Urinary bladder (tissue), 4 donors: Measurements from ENCODE around the gene BMP7. TPM values are rescaled to one million over a fixed set of nuclear protein-coding genes. Genes with fewer than 3 reads are reported as not detected.

Experiments
- DNase-seq: peaks from one replicate; pipeline ENCODE4 v3.0.0-alpha.2; 2015; ENCODE audit errors: extremely low spot score
- H3K27ac ChIP-seq: one replicate; pipeline ENCODE4 v1.5.1; 2013; ENCODE audit warnings: low read depth, mild to moderate bottlenecking, moderate library complexity
- H3K36me3 ChIP-seq: one replicate; pipeline ENCODE4 v1.6.1; 2013; ENCODE audit warnings: mild to moderate bottlenecking, moderate library complexity; ENCODE audit not compliant: insufficient read depth
- H3K4me1 ChIP-seq: one replicate; pipeline ENCODE4 v1.6.1; 2013; ENCODE audit warnings: mild to moderate bottlenecking, moderate library complexity; ENCODE audit not compliant: insufficient read depth
- H3K4me3 ChIP-seq: one replicate; pipeline ENCODE4 v1.5.1; 2013; ENCODE audit warnings: low read depth, low read length
- WGBS: extraction: QIAGEN DNeasy Blood & Tissue Kit; methylation state at CpG from one replicate; pipeline ENCODE4 v1.1.7; 2013; 5-methylcytosine and 5-hydroxymethylcytosine counted together
- polyA plus RNA-seq: library from polyadenylated mRNA; stranded (reverse); fragments of 200-250 nt; gene quantifications from one replicate; pipeline ENCODE4 v1.2.3, GENCODE V29; 2013
- total RNA-seq: library from RNA; depleted of rRNA; stranded (reverse); fragments of >200 nt; gene quantifications from one replicate; pipeline ENCODE4 v1.2.3, GENCODE V29; 2014
- donor health status: healthy with polysubstance abuse.
- donor health status: healthy.

BMP7 gene
- total and polyA plus RNA-seq, 2 donors, result 8.5 to 12.1 TPM

DNA sequence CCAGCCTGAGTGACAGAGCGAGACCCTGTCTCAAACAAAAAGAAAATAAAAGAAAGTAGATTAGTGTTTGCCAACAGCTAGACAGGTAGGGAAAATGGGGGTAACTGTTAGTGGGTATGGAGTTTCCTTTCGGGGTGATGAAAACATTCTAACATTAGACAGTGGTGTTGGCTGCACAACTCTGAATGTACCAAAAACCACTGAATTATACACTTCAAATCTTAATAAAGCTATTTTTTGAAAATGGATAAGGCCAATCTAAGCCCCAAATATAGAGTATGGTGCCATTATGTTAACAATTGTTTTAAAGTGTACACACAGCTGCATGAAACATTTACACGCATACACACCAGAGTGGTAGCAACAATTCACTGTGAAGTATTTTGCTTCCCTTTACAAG lies 57.0 kb downstream of the BMP7 start:
- no peak overlapping the region for H3K4me3 ChIP-seq
- no peak overlapping the region for H3K27ac ChIP-seq
- no peak for DNase-seq
- no peaks in the 10 kb centered on the region for H3K36me3 ChIP-seq
- H3K4me1 ChIP-seq, result no peaks in the 10 kb centered on the region
- WGBS, result 96% methylated on average over 3 of the region's 3 CpGs

DNA sequence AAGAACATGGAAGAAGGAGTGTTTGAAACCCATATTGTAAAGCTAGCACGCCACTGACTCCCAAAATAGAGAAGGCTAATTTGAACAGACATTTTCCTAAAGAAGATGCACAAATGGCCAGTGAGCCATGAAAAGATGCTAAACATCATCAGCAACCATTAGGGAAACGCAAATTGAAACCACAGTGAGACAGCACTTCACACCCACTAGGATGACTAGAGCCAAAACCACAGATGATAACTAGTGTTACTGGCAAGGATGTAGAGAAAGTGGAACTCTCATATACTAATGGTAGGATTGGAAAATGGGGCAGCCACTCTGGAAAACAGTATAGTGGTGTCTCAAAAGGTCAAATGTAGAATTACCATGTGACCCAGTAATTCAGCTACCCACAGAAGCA lies 58.2 kb downstream of the BMP7 start:
- Histone ChIP-seq H3K36me3 (no peaks in the 10 kb centered on the region), H3K27ac (no peak overlapping the region), H3K4me3 (no peak overlapping the region), H3K4me1 (no peaks in the 10 kb centered on the region)
- 78% methylated on average over 2 of the region's 2 CpGs for WGBS
- DNase-seq, result no peak

DNA sequence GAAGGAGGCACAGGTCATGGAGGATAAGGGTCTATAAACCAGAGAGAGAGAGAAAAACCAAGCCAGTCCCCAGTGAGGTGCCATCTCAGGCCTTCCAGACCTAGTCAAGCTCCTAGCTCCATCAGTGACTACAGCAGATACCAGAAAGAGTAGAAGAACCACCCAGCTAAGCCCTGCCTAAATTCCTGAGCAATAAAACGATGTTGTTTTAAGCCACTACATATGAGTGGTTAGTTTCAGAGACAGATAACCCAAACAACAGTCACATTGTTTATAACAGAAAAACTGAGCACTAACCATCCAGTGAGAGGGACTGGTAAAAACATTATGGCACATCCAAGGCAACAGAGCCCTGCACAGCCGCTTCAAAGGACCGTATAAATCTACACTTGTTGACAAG lies 59.2 kb downstream of the BMP7 start:
- Histone ChIP-seq H3K4me1 (no peaks in the 10 kb centered on the region), H3K27ac (no peak overlapping the region), H3K4me3 (no peak overlapping the region), H3K36me3 (no peaks in the 10 kb centered on the region)
- WGBS, result 67% methylated on average over 3 of the region's 3 CpGs
- no peak for DNase-seq

DNA sequence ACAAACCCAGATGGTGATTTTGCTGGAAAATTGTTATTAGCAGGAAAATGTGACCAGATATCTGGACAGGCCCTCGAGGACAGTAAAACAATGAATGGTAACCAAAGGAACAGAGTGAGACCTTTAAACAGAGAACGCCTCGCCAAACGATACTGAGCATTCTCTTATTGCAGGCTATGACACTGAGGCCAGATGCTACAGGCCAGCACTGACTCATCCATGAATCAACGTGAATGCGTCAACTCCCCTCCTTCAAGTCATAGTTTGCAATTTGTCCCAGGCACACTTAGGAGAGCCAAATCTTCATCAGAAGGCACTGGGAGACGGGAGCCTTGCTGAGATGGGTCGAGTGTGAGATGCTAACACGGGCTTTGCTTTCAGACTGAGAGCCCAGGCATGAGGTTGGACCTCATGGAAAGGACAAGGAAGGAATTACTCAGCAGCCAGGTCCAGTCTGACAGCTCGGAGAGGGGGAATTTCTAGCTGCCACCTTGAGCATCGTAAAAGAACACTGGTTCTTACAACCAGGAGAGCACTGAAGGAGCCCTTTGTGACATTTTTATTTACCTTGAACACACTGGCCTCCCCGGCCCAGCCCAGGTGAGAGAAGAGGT lies 60.7 kb downstream of the BMP7 start:
- WGBS, result 61% methylated on average over 12 of the region's 12 CpGs
- H3K4me1 ChIP-seq, result no peaks in the 10 kb centered on the region
- H3K36me3 ChIP-seq, result no peaks in the 10 kb centered on the region
- no peak overlapping the region for H3K27ac ChIP-seq
- DNase-seq, result no peak
- no peak overlapping the region for H3K4me3 ChIP-seq

DNA sequence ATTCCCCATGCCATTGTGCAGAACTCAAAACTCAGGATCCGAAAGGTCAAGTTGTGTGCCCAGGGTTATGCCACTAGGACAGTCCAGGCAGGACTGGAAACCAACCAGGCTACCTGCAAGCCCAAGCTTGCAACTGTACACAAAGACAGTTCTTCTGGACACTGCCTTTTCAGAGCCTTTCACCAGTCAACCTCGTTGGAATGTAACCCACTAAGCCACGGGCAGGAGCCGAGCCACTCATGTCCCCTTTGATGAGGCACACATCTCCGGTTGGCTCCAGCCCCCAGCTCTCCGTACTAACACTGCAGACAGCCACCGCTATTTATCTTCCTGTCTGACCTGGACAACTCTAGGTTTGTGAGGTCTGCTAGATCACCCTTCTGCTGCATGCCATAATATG lies 62.5 kb downstream of the BMP7 start:
- Histone ChIP-seq H3K27ac (no peak overlapping the region), H3K36me3 (no peaks in the 10 kb centered on the region), H3K4me3 (no peak overlapping the region), H3K4me1 (no peaks in the 10 kb centered on the region)
- no peak for DNase-seq
- 71% methylated on average over 7 of the region's 7 CpGs for WGBS

DNA sequence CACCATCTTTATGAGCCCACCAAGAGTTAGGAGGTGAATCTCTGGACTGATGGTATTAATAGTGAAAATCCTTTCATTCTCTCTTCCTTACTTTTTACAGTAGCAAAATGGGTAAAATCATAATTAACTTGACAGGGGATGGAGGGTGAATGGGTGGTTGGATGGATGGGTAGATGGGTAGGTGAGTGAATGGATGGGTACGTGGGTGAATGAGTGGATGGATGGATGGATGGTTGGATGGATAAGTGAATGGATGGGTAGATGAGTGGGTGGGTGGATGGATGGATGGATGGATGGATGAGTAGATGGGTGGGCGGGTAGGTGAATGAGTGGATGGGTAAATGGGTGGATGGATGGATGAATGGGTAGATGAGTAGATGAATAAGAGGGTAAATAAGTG lies 63.2 kb downstream of the BMP7 start:
- no peaks in the 10 kb centered on the region for H3K36me3 ChIP-seq
- WGBS, result 89% methylated on average over 2 of the region's 2 CpGs
- H3K4me3 ChIP-seq, result no peak overlapping the region
- no peak for DNase-seq
- no peaks in the 10 kb centered on the region for H3K4me1 ChIP-seq
- H3K27ac ChIP-seq, result no peak overlapping the region

DNA sequence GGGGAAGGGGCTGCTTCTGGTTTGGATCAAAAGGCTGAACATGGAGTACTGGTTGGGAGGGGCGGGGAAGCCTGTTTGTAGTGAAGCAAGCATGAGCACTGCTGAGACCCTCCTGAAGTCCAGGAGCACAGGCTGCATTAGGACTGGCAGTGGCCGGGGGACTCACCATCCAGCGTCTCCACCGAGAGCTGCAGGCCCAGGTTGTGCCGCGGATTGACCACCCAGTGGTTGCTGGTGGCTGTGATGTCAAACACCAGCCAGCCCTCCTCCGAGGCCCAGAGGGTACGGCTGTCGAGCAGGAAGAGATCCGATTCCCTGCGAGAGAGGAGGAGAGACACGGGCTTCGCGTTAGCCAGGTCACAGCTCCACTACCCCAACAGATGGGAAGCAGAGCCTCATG lies 64.1 kb downstream of the BMP7 start:
- no peak overlapping the region for H3K27ac ChIP-seq
- DNase-seq, result no peak
- H3K4me1 ChIP-seq, result no peaks in the 10 kb centered on the region
- no peak overlapping the region for H3K4me3 ChIP-seq
- 61% methylated on average over 14 of the region's 14 CpGs for whole genome bisulfite sequencing
- H3K36me3 ChIP-seq, result no peaks in the 10 kb centered on the region

DNA sequence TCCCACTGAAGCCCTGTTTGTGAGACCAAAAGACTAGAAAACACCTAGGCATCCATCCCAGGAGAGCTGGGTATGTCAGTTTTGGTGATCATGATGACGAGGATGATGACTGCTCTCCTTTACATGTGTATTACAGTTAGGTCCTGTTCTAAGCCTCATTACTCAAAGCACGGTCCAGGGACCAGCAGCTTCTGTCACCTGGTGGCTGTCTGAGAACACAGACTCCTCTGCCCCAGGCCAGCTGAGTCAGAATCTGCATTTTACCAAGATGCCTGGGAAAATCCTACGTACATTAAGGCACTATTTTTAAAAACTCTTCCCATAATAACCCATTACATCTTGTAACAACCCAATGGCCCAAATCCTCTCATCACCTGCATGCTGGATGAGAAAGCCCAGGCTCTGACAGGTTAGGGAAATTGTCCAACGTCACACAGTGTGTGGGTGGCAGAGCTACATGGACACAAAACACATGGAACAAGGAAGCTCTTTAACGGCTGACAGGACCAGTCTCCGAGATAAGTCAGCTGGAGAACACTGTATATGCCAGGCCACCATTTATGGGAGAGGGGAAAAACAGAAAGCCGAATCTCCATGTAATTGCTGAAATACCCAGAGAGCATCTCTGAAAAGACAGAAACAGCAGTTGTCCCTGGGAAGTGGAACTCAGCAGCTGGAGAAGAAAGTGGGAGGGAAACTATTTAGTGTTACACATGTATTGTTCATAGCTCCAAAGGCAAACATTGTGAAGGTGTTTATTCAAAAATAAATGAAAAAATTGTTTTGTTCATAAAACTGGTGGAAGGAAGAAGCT lies 65.4 kb downstream of the BMP7 start:
- H3K36me3 ChIP-seq, result no peaks in the 10 kb centered on the region
- WGBS, result 38% methylated on average over 7 of the region's 7 CpGs

DNA sequence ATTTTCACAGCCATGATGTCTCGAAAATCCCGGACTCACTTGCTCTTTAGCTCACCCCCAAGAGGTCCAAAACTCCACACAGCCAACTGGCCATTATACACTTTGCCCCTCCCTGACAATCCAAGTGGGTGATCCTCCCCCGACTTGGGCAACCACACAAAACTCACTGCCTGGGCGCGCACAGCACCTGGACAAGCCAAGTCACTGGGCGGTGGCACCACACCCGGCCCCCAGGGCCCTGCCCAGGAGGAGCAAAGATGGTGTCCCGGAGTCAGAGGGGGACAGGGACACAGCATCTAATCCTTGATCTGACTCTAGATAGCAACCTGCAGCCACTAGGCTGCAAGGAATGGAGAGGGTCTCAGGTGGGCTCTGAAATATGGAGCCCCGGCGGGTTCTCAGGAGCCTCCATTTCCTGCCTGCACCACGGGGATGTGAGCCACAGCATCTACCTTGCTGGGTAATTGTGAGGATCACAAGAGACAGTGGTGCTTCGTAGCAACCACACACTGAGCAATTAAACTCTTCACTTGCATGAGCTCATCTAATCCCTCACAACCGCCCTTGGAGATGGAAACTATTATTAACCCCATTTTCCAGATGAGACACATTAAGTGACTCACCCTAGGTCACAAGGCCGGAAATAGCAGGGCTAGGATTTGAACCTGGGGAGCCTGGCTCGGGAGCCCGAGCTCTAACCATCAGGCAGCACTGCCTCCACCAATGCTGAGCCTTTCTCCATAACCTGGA lies 66.6 kb downstream of the BMP7 start:
- DNase-seq, result no peak
- H3K4me3 ChIP-seq, result no peak overlapping the region

More for the DNA sequence above, 65.4 kb downstream of the BMP7 start:
- Histone ChIP-seq H3K4me3 (no peak overlapping the region), H3K27ac (no peak overlapping the region), H3K4me1 (no peaks in the 10 kb centered on the region)
- DNase-seq, result no peak

DNA sequence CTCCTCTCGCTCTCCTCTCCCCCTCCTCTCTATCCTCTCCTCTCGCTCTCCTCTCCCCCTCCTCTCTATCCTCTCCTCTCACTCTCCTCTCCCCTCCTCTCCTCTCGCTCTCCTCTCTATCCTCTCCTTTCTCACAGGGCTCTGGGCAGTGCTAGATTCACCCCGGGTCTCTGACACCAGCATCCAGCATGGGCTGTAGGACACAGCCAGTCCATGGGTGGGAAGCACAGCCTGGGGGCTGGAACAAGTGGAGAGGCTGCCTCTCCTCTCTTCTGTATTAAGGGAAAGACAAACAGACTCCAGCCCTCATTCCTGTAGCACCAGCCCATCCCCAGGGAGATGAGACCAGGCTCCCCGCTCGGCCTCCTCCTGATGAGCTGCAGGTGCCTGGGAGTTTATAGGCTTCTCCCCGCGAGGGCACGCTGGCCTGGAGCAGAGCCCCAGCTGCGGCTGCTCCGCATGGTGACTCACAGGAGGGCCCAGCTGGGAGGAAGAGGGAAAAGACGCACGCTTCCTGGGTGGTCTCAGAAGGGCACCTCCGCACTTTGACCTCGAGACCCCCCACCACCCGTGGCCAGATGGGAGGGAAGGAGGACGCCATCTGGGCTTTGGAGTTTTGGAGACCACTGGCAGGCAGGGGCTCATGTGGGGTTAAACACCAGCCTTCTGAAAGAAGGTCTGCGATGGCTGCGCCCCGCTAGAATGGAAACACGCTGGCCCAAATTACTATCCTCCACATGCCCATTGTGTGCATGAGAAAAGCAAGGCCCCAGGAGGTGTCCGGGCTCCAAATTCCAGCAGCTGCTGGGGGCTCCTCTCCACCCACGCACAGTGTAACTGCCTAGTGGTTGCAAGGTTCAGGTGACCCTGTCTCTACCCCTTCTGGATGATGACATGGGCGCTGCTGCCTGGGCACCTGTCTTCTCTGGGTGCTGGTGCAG lies 68.0 kb downstream of the BMP7 start:
- Histone ChIP-seq H3K27ac (no peak overlapping the region), H3K36me3 (no peaks in the 10 kb centered on the region), H3K4me3 (no peak overlapping the region), H3K4me1 (no peaks in the 10 kb centered on the region)
- WGBS, result 52% methylated on average over 24 of the region's 24 CpGs
- DNase-seq, result no peak

More for the DNA sequence above, 66.6 kb downstream of the BMP7 start:
- Histone ChIP-seq H3K36me3 (no peaks in the 10 kb centered on the region), H3K4me1 (no peaks in the 10 kb centered on the region), H3K27ac (no peak overlapping the region)
- WGBS, result 89% methylated on average over 16 of the region's 16 CpGs

DNA sequence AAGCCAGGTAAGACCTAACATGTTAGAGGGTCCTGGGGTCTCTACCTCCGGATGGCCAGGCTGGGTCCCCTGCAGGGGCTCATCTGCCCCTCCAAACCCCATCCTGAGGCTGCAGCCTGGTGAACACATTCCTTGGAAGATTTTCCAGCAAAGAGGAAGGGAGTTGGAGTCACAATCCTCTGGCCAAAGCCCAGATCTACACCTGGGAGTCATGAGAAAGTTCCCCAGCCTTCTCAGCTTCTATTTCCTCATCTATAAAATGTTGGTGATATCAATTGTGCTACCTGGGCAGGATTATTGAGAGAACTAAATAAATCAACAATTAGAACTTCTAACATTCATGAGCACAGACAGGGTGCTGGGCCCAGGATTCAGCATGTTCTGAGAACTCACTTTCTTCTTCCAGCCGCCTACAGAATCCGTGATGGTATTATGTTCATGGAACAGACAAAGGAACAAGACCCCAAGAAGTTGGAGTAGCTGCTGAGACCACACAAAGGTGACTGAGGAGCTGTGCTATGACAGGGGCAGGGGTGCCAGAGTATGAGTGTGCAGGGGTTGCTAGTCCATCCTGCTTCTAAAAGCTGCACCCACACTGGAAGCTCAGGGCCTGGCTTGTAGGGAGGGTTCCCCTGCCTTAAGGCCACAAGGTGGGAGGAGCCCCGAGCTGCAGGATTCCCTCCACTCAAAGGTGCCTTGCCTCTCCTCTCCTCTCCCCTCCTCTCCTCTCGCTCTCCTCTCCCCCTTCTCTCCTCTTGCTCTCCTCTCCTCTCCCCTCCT lies 68.9 kb downstream of the BMP7 start:
- WGBS, result 79% methylated on average over 5 of the region's 5 CpGs
- Histone ChIP-seq H3K4me3 (no peak overlapping the region), H3K27ac (no peak overlapping the region), H3K4me1 (no peaks in the 10 kb centered on the region), H3K36me3 (no peaks in the 10 kb centered on the region)
- DNase-seq, result no peak

DNA sequence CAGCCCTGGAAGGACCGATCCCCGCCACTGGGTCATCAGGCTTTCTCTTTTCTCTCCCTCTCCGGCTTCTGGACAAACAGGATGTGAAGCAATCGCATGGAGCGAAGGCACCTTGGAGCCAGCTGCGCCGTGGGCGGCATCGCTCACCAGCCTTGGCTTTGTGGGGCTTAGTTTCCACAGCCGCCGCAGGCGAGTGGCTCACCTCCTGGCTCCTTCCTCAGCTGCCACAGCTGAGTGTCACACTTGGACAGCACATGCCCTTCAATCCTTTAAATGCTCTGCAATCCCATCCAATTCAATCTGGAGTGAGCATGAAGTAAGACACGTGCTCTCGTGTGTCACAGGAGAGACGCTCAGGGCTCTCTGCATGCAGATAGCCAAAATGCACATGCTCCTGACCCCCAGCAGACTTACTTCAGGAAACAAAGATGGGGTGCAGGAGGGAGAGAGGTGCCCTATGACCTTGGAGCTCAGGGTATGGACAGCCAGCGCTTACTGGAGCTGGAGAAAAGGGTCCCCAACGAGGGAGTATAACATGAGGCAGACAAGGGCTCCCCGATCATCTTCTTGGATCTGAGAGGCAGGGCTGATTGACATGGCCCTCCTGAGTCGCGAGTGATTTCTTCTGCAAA lies 70.9 kb downstream of the BMP7 start:
- DNase-seq, result no peak
- Histone ChIP-seq H3K4me3 (no peak overlapping the region), H3K27ac (no peak overlapping the region), H3K4me1 (no peaks in the 10 kb centered on the region), H3K36me3 (no peaks in the 10 kb centered on the region)
- WGBS, result 80% methylated on average over 20 of the region's 20 CpGs
